OCI-LY1 (cell line): Measurements from ENCODE around the gene STARD4.

Experiments
- EZH2 ChIP-seq: fragments of 200-600 bp; sonication (generic), shearing (Covaris generic); IDR thresholded peaks from 2 replicates; pipeline ENCODE4 v1.8.0; 2017; ENCODE audit warnings: borderline replicate concordance, mixed run types, mild to moderate bottlenecking, antibody characterized with exemption, low read length, moderate library complexity, mixed read lengths
- TF ChIP-seq, protein P1 (sequence below): fragments of 200-600 bp; sonication (generic), shearing (Covaris generic); IDR thresholded peaks from 2 replicates; pipeline ENCODE4 v1.5.1; 2017; ENCODE audit warnings: mild to moderate bottlenecking, antibody characterized with exemption, low read length, moderate library complexity, mixed read lengths

DNA sequence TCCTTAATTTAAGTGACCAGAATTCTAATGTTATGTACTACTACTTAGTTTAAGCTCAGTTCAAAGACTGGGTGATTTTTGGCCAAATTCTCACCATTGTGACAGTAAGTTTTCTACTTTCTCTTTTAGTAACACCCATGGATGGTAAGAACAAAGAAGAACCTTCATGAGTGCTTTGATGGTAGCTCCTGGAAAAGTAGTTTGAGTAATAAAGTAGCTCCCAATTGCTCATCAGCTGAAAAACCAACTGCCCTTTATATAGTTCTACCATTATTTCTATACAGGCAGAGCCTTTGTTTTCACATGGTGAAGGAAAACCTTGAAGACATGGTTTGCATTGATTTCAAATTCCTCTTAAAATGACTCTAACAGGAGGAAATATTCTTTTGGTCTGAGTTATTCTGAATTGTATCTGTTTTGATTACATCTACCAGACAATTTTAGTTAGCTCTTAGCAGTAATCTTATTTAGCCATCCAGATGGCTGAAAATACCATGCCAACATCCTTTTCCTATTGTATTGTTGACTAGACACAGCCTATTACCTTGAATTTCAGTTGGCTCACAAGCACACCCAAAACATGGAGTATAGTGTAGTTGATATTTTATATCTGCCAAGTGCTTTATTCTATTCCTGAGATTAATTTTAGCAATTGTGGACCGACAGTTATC lies 23.7 kb upstream of the STARD4 start:
- TF ChIP-seq, protein P1, sequence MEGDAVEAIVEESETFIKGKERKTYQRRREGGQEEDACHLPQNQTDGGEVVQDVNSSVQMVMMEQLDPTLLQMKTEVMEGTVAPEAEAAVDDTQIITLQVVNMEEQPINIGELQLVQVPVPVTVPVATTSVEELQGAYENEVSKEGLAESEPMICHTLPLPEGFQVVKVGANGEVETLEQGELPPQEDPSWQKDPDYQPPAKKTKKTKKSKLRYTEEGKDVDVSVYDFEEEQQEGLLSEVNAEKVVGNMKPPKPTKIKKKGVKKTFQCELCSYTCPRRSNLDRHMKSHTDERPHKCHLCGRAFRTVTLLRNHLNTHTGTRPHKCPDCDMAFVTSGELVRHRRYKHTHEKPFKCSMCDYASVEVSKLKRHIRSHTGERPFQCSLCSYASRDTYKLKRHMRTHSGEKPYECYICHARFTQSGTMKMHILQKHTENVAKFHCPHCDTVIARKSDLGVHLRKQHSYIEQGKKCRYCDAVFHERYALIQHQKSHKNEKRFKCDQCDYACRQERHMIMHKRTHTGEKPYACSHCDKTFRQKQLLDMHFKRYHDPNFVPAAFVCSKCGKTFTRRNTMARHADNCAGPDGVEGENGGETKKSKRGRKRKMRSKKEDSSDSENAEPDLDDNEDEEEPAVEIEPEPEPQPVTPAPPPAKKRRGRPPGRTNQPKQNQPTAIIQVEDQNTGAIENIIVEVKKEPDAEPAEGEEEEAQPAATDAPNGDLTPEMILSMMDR = no peak
- TF ChIP-seq EZH2 = no peak
